Fibroblast of the aortic adventitia (primary cell): ENCODE data around the gene KCNH1. TPM values are rescaled to one million over a fixed set of nuclear protein-coding genes. Genes with fewer than 3 reads are reported as not detected.

ENCODE experiments used
- DNase-seq: peaks from one replicate; pipeline ENCODE4 v3.0.0-alpha.2; 2010; ENCODE audit warnings: low read depth
- H3K4me3 ChIP-seq: 2 replicates; pipeline ENCODE4 v1.5.1; 2011; ENCODE audit warnings: low read depth, mild to moderate bottlenecking, control low read depth, low read length, moderate library complexity
- CTCF ChIP-seq: IDR thresholded peaks from 2 replicates; pipeline ENCODE4 v1.5.1; 2011; ENCODE audit warnings: mild to moderate bottlenecking, low read length, control low read depth, inconsistent platforms; ENCODE audit not compliant: insufficient read depth
- total RNA-seq: library from RNA; depleted of rRNA; stranded (reverse); fragments of >200 nt; gene quantifications from 2 replicates; pipeline ENCODE4 v1.2.3, GENCODE V29; 2012; ENCODE audit warnings: low replicate concordance

KCNH1 gene
- total RNA-seq, 1 donor, result not detected

- no peak overlapping the region for H3K4me3 ChIP-seq
- TF ChIP-seq CTCF, result no peak
- no peak for DNase-seq
These were observed 20.0 kb upstream of the KCNH1 start for GRCh38 chr1:211153932-211154331.

- TF ChIP-seq CTCF, result no peak
- DNase-seq, result no peak
- no peak overlapping the region for H3K4me3 ChIP-seq
These were observed 14.4 kb upstream of the KCNH1 start for GRCh38 chr1:211148366-211148765.

GRCh38 chr1:211145944-211146343 lies 12.0 kb upstream of the KCNH1 start:
- DNase-seq, result no peak
- H3K4me3 ChIP-seq, result no peak overlapping the region
- TF ChIP-seq CTCF, result no peak

GRCh38 chr1:211135342-211135950 lies 1.5 kb upstream of the KCNH1 start:
- no peak overlapping the region for H3K4me3 ChIP-seq
- peak; percentile 78 for TF ChIP-seq CTCF
- DNase-seq, result peak; percentile 73

GRCh38 chr1:211133393-211133835 lies 534 bp downstream of the KCNH1 start:
- peak overlapping the region; percentile 44 for H3K4me3 ChIP-seq
- no peak for TF ChIP-seq CTCF
- no peak for DNase-seq

- no peak for TF ChIP-seq CTCF
- no peak overlapping the region for H3K4me3 ChIP-seq
- no peak for DNase-seq
These were observed 1.1 kb downstream of the KCNH1 start for GRCh38 chr1:211132721-211133392.

- no peak overlapping the region for H3K4me3 ChIP-seq
- TF ChIP-seq CTCF, result no peak
- no peak for DNase-seq
These were observed 4.2 kb downstream of the KCNH1 start for GRCh38 chr1:211129776-211130175.
